A549 (cell line): ENCODE results near the gene TBC1D10A. TPM values are rescaled to one million over a fixed set of nuclear protein-coding genes. Genes with fewer than 3 reads are reported as not detected.

Experiments used
- ATAC-seq, 2 experiments: fragments of 200-7000 bp in 1 of 2; fragments of >200 bp in 1 of 2; cut with Nextera tagmentation in 1 of 2; cut with Tn5 transposase in 1 of 2; 3 replicates each; pipeline versions ENCODE4 v1.8.0 to v1.9.1; 2018 to 2020; ENCODE audit warnings: mild to moderate bottlenecking in 1 of 2, moderate library complexity in 1 of 2
- CTCF ChIA-PET: fragments of 300-600 bp; sonication (Branson Sonifier 250); formaldehyde crosslinking; extraction: SDS; loops from one replicate; lab custom pipeline; 2021; ENCODE audit warnings: antibody characterized with exemption, inconsistent platforms; lab: Yijun Ruan, JAX
- POLR2A ChIA-PET: fragments of 350-600 bp; formaldehyde crosslinking; extraction: SDS; loops from one replicate; lab custom pipeline; 2021; ENCODE audit warnings: antibody characterized with exemption, inconsistent platforms; lab: Yijun Ruan, JAX
- DNase-seq, 2 experiments: peaks; one replicate each; pipeline versions ENCODE4 v3.0.0 to v3.0.0-alpha.2; 2011 to 2016; ENCODE audit warnings: low read depth in 1 of 2, low spot score in 1 of 2
- FAIRE-seq: peaks from 2 replicates; lab custom pipeline; 2011; peaks lifted over from hg19 to GRCh38; lab: Jason Lieb, UNC
- H3K27ac ChIP-seq, 2 experiments: fragments of >200 bp; sonication (Bioruptor Twin); formaldehyde crosslinking; 3 replicates each; pipeline ENCODE4 v1.5.1; 2016 to 2017
- H3K4me1 ChIP-seq: fragments of >200 bp; sonication (Bioruptor Twin); formaldehyde crosslinking; 3 replicates; pipeline ENCODE4 v1.6.1; 2016
- H3K4me2 ChIP-seq: fragments of >200 bp; sonication (Bioruptor Twin); formaldehyde crosslinking; 3 replicates; pipeline ENCODE4 v1.6.1; 2016
- H3K4me3 ChIP-seq: fragments of >200 bp; sonication (Bioruptor Twin); formaldehyde crosslinking; 3 replicates; pipeline ENCODE4 v1.5.1; 2016
- H3K9me3 ChIP-seq: fragments of >200 bp; sonication (Bioruptor Twin); formaldehyde crosslinking; 3 replicates; pipeline ENCODE4 v1.6.1; 2016
- ATOH8 ChIP-seq: fragments of 250-450 bp; sonication (Bioruptor Pico); IDR thresholded peaks from 2 replicates; pipeline ENCODE4 v1.5.0; 2020; ENCODE audit warnings: low read depth, mild to moderate bottlenecking, moderate library complexity
- BCL3 ChIP-seq: fragments of >200 bp; sonication (Bioruptor Twin); formaldehyde crosslinking; IDR thresholded peaks from 3 replicates; pipeline ENCODE4 v1.6.1; 2016
- E2F6 ChIP-seq: IDR thresholded peaks from 2 replicates; pipeline ENCODE4 v1.6.1; 2012; ENCODE audit warnings: low read depth, borderline replicate concordance
- EP300 ChIP-seq, 2 experiments: fragments of >200 bp; sonication (Bioruptor Twin); formaldehyde crosslinking; IDR thresholded peaks; 2 replicates in 1 of 2; 3 replicates in 1 of 2; pipeline ENCODE4 v1.6.1; 2016 to 2017
- FOSL2 ChIP-seq, 2 experiments: fragments of 450-650 bp in 1 of 2; fragments of >200 bp in 1 of 2; sonication (Bioruptor Twin) in 1 of 2; formaldehyde crosslinking; IDR thresholded peaks; 2 replicates each; pipeline versions ENCODE4 v1.5.0 to v1.6.1; 2016 to 2020; ENCODE audit warnings: mild to moderate bottlenecking in 1 of 2, moderate library complexity in 1 of 2
- HEYL ChIP-seq: fragments of 250-450 bp; sonication (Bioruptor Pico); IDR thresholded peaks from 2 replicates; pipeline ENCODE4 v1.8.0; 2021; ENCODE audit warnings: mild to moderate bottlenecking, moderate library complexity
- HOXA7 ChIP-seq: fragments of 250-450 bp; sonication (Bioruptor Pico); IDR thresholded peaks from 2 replicates; pipeline ENCODE4 v1.5.0; 2020; ENCODE audit warnings: mild to moderate bottlenecking, moderate library complexity
- HOXB13 ChIP-seq: fragments of 250-450 bp; sonication (Bioruptor Pico); IDR thresholded peaks from 2 replicates; pipeline ENCODE4 v1.5.0; 2020; ENCODE audit warnings: low read depth, mild to moderate bottlenecking, moderate library complexity
- HOXB5 ChIP-seq: fragments of 250-450 bp; sonication (Bioruptor Pico); IDR thresholded peaks from 2 replicates; pipeline ENCODE4 v1.5.0; 2020; ENCODE audit warnings: mild to moderate bottlenecking, moderate library complexity
- JUNB ChIP-seq: fragments of >200 bp; sonication (Bioruptor Twin); formaldehyde crosslinking; IDR thresholded peaks from 2 replicates; pipeline ENCODE4 v1.6.1; 2016
- KDM1A ChIP-seq: fragments of 200-600 bp; sonication (generic); IDR thresholded peaks from 2 replicates; pipeline ENCODE4 v1.6.1; 2016; ENCODE audit warnings: low read depth, mild to moderate bottlenecking
- MAFK ChIP-seq: fragments of 450-650 bp; IDR thresholded peaks from 2 replicates; pipeline ENCODE4 v1.6.1; 2014; ENCODE audit not compliant: partially characterized antibody
- MAX ChIP-seq: IDR thresholded peaks from 2 replicates; pipeline ENCODE4 v1.6.1; 2012
- MYC ChIP-seq: IDR thresholded peaks from 2 replicates; pipeline ENCODE4 v1.6.1; 2012; ENCODE audit warnings: mild to moderate bottlenecking, inconsistent platforms, low read length, improper control_type of control experiment, borderline replicate concordance
- NPAS2 ChIP-seq: fragments of 250-450 bp; sonication (Bioruptor Pico); IDR thresholded peaks from 2 replicates; pipeline ENCODE4 v1.8.0; 2022; ENCODE audit warnings: mild to moderate bottlenecking, moderate library complexity, borderline replicate concordance
- PBX3 ChIP-seq: IDR thresholded peaks from 2 replicates; pipeline ENCODE4 v1.6.1; 2012
- PHF8 ChIP-seq: fragments of 200-600 bp; sonication (generic); IDR thresholded peaks from 2 replicates; pipeline ENCODE4 v1.6.1; 2016; ENCODE audit warnings: low read depth, mild to moderate bottlenecking, antibody characterized with exemption, moderate library complexity, borderline replicate concordance
- RAD21 ChIP-seq, 2 experiments: fragments of >200 bp in 1 of 2; sonication (Bioruptor Twin) in 1 of 2; formaldehyde crosslinking in 1 of 2; IDR thresholded peaks in 1 of 2; conservative IDR thresholded peaks in 1 of 2; 2 replicates in 1 of 2; 3 replicates in 1 of 2; pipeline ENCODE4 v1.6.1; 2012 to 2018; ENCODE audit warnings: inconsistent platforms in 1 of 2
- RCOR1 ChIP-seq: fragments of 150-350 bp; IDR thresholded peaks from 2 replicates; pipeline ENCODE4 v1.6.1; 2014; ENCODE audit warnings: antibody characterized with exemption, low read length, low read depth
- RFX5 ChIP-seq: fragments of 450-650 bp; IDR thresholded peaks from 2 replicates; pipeline ENCODE4 v1.7.1; 2014; ENCODE audit warnings: antibody characterized with exemption, mild to moderate bottlenecking, moderate library complexity
- RNF2 ChIP-seq: fragments of 200-600 bp; sonication (generic); IDR thresholded peaks from 2 replicates; pipeline ENCODE4 v1.6.1; 2016; ENCODE audit warnings: low read depth, mild to moderate bottlenecking, antibody characterized with exemption, moderate library complexity, borderline replicate concordance
- ZFP36 ChIP-seq: fragments of 450-650 bp; IDR thresholded peaks from 2 replicates; pipeline ENCODE4 v1.6.1; 2014; ENCODE audit warnings: borderline replicate concordance; ENCODE audit not compliant: partially characterized antibody
- WGBS: methylation state at CpG from one replicate; pipeline ENCODE4 v1.1.6; 2017; ENCODE audit errors: missing lambda C conversion rate; 5-methylcytosine and 5-hydroxymethylcytosine counted together
- polyA plus RNA-seq, 4 experiments: library from polyadenylated mRNA; depleted of rRNA in 3 of 4; stranded (reverse); fragments of >200 nt; fragmentation: RNase III in 1 of 4; extraction: RNeasy Plus Mini Kit Qiagen cat#74134 plus additional on column Dnase treatment in 1 of 4; gene quantifications; 2 replicates in 3 of 4; 3 replicates in 1 of 4; pipeline ENCODE4 v1.2.3, GENCODE V29; 2011 to 2017

The TBC1D10A gene
- polyA plus RNA-seq, 2 of the 4 experiments (the other 2 are of a cell fraction), result 5.8 to 6.8 TPM

- H3K4me3 ChIP-seq, result no peak overlapping the region
- H3K4me2 ChIP-seq, result no peak overlapping the region
- FAIRE-seq (no peak), DNase-seq (no peak), ATAC-seq (no peak)
- TF ChIP-seq HOXB5 (CRISPR knock-in tag) (no peak), EP300 (IDR thresholded peaks at IDR 0.05) (no peak), FOSL2 (IDR thresholded peaks at IDR 0.05) (no peak), FOSL2 (CRISPR knock-in tag; IDR thresholded peaks at IDR 0.05) (no peak), BCL3 (no peak), HEYL (CRISPR knock-in tag) (no peak), RCOR1 (no peak), RNF2 (no peak), RFX5 (no peak), ATOH8 (CRISPR knock-in tag) (no peak), PBX3 (no peak), PHF8 (no peak), RAD21 (conservative IDR thresholded peaks at IDR 0.05 in 1 of 2, IDR thresholded peaks at IDR 0.05 in 1 of 2) (no peak)
- WGBS, result 84% methylated on average over 4 of the region's 4 CpGs
- ChIA-PET POLR2A (interaction anchor here (0.8 kb wide), 1 partner anchor 10 kb away, joined by 3 read pairs; the partner anchor contains the start of gene TBC1D10A), CTCF (interaction anchor here (1.0 to 3.0 kb wide), 4 partner anchors 9 to 49 kb away, joined by 3 to 13 read pairs (median 6); no protein-coding TSS in a partner anchor)
- H3K27ac ChIP-seq, result no peak overlapping the region
- no peaks in the 10 kb centered on the region for H3K9me3 ChIP-seq
- no peaks in the 10 kb centered on the region for H3K4me1 ChIP-seq
Measured at GRCh38 chr22:30336752-30337460, 10.2 kb upstream of the TBC1D10A start.

GRCh38 chr22:30335236-30335635 is 8.5 kb upstream of the TBC1D10A start:
- ChIA-PET CTCF (interaction anchor here (0.9 to 3.0 kb wide), 5 partner anchors 11 to 52 kb away, joined by 3 to 13 read pairs (median 4); partner anchors contain the start of gene RNF215), POLR2A (interaction anchor here (1.8 kb wide), 1 partner anchor 9 kb away, joined by 4 read pairs; the partner anchor contains the start of gene TBC1D10A)
- FAIRE-seq, result no peak
- TF ChIP-seq MYC (no peak), ZFP36 (no peak), JUNB (no peak), HEYL (CRISPR knock-in tag) (no peak), KDM1A (no peak), HOXB13 (CRISPR knock-in tag) (no peak), ATOH8 (CRISPR knock-in tag) (no peak), E2F6 (no peak), NPAS2 (CRISPR knock-in tag) (no peak), MAFK (no peak), FOSL2 (IDR thresholded peaks at IDR 0.05) (no peak), FOSL2 (CRISPR knock-in tag; IDR thresholded peaks at IDR 0.05) (no peak), HOXA7 (CRISPR knock-in tag) (no peak), MAX (no peak)
- no peaks in the 10 kb centered on the region for H3K9me3 ChIP-seq
- H3K27ac ChIP-seq, result no peak overlapping the region
- ATAC-seq, result no peak
- no peak overlapping the region for H3K4me3 ChIP-seq
- no peaks in the 10 kb centered on the region for H3K4me1 ChIP-seq
- DNase-seq, result no peak
- WGBS, result 100% methylated on average over 1 of the region's 1 CpG
- no peak overlapping the region for H3K4me2 ChIP-seq
